GM20000 (cell line): ENCODE data around the gene CCDC167.
A peak's percentile ranks its signal among the peaks of the same experiment; 100 is the strongest.

Source experiments
- DNase-seq: peaks from one replicate; pipeline ENCODE4 v3.0.0; 2012; ENCODE audit warnings: low spot score
- CTCF ChIP-seq: IDR thresholded peaks from 2 replicates; pipeline ENCODE4 v1.5.1; 2012; ENCODE audit warnings: mild to moderate bottlenecking, control low read depth; ENCODE audit errors: extremely low read depth, missing control alignments

Gene CCDC167

DNA sequence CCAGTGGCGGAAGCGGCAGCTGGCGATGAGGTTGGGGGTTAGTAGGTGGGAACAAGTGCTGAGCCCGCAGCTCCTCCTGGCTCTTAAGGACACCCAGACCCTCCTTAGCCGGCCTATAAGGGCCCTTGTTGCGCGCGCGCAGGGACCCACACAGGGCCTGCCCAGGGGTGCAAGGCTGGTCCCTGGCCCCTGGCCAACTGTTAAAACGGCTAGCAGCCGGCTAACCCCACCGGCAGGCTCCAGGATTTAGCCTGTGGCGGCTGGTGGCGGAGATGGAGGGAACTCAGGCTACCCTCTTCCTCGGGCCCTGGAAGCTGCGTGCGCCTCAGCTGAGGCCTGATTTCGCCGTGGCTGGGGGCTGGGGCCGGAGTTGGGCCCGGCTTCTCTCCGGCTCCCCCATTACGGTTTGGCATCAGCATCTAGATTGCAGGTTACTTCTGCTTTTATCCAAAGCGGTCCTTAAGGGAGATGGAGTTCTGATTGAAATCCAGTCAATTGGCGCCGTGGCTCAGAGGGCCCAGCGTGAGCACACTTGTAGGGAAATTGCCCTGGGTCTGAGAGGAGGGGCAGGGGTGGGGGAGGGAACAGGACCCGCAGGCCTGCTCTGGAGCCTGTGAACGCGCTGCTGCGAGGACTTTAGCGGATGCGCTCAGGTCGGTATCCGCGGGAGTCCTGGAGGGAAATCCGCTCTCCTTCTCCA, 36.9 kb upstream of the CCDC167 start:
- DNase-seq: no peak
- no peak for TF ChIP-seq CTCF

DNA sequence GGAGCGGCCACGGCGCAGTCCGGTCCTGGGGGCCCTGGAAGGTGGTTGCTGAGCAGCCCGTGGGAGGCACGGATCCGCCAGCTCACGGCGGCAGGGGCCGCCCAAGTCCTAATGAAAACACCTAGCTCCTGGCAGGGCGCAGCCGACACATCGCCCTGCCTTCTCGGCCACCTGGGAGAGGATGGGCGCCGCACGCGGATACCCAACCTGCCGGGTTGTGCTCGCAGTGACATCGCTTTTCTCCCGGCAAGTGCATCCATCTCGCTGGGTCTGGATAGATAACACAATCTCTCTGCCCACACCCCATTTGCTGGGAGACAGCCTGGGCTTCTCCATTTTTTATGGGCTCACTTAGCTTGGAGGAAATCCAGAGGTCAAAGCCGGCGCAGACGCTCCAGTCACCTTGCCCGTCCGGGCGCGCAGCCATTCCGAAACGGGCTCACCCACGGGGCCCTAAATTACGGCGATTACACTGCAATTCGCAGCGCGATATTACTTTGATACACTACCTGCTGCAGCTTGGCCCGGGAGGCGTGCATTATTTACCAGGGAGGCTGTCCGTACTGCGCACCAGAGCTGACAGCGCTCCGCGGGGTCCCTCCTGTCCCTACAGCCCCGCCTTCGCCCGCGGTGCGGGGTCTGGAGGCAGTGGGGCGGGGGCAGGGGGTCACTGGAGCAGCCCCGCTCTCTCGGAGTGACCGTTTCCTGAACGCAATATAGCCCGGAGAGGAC, 36.2 kb upstream of the CCDC167 start:
- DNase-seq: peak; percentile 60
- peak; percentile 40 for TF ChIP-seq CTCF

DNA sequence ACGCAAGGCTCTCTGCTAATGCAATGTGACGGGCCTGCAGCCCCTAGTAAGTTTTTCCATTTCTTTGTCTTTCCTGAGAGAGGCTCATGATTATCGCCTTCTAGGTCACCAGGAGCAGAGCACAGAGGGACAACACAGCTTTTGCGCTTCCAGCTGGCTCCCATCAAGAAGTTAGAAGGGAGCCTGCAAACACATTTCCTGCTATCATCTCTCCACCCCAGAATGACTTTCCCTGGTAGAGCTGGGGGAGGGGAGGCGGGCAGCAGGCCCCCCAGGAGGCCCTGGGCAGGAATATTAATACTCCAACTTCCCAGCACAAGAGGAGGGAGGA, 35.7 kb upstream of the CCDC167 start:
- no peak for DNase-seq
- TF ChIP-seq CTCF: no peak

- no peak for DNase-seq
- no peak for TF ChIP-seq CTCF
Measured at GRCh38 chr6:37534893-37535292, 35.2 kb upstream of the CCDC167 start.

DNA sequence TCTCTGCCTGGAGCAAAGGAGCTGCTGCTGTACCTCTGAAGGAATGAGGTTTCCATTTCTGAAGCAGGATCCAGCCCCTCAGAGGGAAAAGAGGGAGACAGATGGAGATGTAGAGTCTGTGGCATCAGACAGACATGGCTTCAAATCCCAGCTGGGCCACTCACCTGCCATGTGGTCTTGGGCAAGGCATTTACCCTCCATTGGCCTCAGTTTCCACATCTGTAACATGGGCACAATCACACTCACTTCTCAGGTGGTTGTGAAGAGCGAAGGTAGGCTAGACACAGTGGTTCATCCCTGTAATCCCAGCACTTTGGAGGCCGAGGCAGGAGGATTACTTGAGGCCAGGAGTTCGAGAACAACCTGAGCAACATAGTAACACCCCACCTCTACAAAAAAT, 32.4 kb upstream of the CCDC167 start:
- TF ChIP-seq CTCF: no peak
- DNase-seq: no peak

GRCh38 chr6:37531437-37532036, 31.8 kb upstream of the CCDC167 start:
- no peak for DNase-seq
- no peak for TF ChIP-seq CTCF

DNA sequence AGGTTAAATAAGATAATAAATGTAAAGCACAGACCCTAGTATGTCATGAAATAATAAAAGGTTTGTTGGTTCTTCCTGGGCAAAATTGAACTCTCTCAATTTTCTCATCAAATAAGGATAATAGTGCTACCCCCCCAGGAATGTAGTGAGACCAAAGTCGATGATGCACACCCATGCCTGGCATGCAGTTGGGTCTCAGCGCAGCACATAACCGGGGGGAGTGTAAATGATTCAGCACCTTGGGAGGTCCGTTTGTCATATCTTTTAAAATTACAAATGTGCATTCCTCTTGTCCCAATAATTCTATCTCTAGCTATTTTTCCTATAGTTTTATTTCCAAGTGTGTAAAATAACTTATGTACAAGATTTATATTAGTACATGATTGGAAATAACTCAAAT, 31.3 kb upstream of the CCDC167 start:
- no peak for TF ChIP-seq CTCF
- DNase-seq: no peak
